RPMI7951 (cell line): ENCODE data around the gene LRP5. TPM values are rescaled to one million over a fixed set of nuclear protein-coding genes. Genes with fewer than 3 reads are reported as not detected.
"Not testable (repeated sequence)": the region's sequence is repeated elsewhere in the genome, so short reads cannot be mapped to it uniquely, and the experiment has no call there.

Experiments used
- DNase-seq: peaks from one replicate; pipeline ENCODE4 v3.0.0-alpha.2; 2012; ENCODE audit warnings: low read depth
- total RNA-seq: library from RNA; depleted of rRNA; stranded (reverse); fragments of >200 nt; shearing (Covaris generic); gene quantifications from 2 replicates; pipeline ENCODE4 v1.2.3, GENCODE V29; 2014

The LRP5 gene
- total RNA-seq, 1 experiment from 2014 or later, result 0.48 TPM

DNA sequence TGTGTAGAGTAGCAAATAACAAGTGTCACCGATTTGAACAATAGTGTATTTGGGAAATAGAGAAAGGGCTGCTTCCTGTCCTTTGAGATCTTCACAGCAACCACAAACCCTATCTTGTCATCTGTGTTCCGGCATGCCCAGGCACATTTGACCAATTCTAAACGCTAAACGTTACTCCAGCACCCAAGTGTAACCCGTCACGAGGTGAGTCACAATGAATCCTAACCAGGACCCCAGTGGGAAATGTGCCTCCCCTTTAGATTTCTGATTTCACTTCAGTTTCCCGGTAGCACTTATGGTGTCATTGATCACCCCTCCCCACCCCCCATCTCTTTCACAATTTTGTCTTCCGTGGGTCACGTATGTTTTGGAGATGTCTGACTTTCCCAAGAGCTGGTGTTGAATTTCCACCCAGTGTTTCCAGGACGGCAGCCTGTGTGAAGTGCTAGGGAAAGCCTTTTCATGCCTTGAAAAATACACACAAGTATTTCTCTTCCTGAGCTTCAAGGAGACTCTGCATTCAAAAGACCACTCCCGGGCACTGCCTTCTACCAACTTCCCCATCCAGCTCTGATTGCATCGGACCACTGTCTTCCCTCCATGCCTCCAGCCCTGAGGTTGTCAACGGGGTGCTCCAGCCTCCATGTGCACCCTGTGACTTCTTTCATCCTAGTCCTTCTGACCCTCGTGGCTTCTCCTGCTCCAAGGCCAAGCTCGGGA, 30.1 kb upstream of the LRP5 start:
- no peak for DNase-seq

DNA sequence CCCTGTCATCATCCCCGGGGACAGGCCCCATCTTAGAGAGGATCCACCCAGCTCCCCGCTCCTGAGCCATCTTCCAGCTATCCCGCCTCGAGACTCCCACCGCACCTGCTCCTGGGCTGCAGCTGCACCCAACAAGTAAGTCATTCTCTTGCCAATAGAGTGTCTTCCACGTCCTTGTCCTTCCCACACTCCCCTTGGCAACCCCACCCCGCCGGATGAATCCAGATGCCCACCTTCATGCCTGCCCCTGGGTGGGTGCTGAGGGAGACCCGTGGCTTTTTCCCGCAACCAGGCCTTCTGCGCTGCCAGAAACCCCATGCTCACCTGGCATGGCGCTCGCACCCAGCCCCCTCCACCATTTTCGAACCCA, 29.5 kb upstream of the LRP5 start:
- DNase-seq, result no peak

- not testable (repeated sequence) for DNase-seq
These were observed 27.8 kb upstream of the LRP5 start for GRCh38 chr11:68284588-68284987.

GRCh38 chr11:68287419-68287818, 25.0 kb upstream of the LRP5 start:
- DNase-seq, result no peak

GRCh38 chr11:68289456-68289855, 22.9 kb upstream of the LRP5 start:
- no peak for DNase-seq

- no peak for DNase-seq
These were observed 18.7 kb upstream of the LRP5 start for GRCh38 chr11:68293708-68294107.

GRCh38 chr11:68295271-68295670, 17.1 kb upstream of the LRP5 start:
- DNase-seq, result no peak

DNA sequence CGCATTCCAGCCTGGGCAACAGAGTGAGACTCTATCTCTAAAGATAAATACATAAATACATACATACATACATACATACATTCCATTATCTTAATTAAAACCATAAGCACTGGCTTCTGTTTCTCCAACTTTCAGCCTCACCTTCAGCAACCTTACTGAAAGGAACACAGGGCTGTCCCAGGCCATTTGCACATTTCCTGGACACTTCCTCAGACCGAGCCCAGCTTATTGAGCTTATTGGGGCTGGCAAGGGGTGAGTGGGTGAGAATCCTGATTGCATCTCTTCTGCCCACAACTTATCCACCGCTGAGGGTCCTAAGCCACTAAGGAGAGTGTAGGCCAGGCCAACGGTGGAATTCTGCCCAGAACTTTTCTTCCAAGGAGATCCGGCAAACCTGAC, 16.5 kb upstream of the LRP5 start:
- no peak for DNase-seq

DNA sequence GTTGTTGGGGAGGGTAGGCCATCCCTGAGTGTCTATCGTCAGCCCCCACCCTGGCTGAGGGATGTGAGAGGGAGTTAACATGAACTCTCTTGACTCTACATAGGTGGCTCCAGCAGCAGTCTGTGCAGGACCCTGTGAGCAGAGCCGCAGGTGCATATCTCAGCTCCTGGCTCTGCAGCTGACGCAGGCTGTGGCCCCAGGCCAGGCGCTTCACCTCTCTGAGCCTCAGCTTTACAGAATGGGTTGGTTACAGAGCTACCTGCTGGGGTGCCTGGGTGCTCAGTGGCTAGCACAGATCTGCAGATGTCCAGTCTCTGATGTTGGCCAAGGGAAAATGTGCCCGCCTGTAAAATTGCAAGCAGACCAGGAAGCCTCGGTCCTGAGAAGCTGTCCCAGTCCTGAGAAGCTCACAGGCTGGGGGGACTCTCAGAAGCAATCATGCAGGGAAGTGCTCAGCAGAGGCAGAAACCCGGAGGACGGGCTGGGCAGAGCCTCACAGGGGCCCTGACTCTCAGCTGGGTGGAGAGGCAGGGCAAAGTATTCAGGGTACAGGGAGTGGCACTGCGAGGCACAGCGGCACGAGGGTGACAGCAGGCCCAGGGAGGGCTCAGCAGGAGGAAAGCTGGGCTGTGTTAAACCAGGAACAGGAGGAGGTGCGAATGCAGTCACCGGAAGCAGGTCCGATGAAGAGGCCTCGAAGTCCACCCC, 15.9 kb upstream of the LRP5 start:
- no peak for DNase-seq

- DNase-seq, result no peak
These were observed 15.4 kb upstream of the LRP5 start for GRCh38 chr11:68297052-68297378.

DNA sequence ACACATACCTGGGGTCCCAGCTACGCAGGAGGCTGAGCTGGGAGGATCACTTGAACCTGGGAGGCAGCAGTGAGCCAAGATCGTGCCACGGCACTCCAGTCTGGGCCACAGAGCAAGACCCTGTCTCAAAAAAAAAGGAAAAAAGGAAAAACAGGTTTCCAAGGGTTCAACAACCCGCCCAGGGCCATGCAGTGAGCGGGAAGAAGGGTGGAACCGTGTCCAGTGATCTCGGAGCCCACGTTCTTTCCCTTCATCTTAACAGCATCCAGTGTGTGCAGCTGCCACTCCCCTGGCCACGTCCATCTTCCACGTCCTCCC, 14.9 kb upstream of the LRP5 start:
- DNase-seq, result no peak

GRCh38 chr11:68297812-68298658, 14.4 kb upstream of the LRP5 start:
- peak; percentile 64 for DNase-seq

GRCh38 chr11:68298659-68299516, 13.5 kb upstream of the LRP5 start:
- no peak for DNase-seq

- not testable (repeated sequence) for DNase-seq
These were observed 12.9 kb upstream of the LRP5 start for GRCh38 chr11:68299517-68299879.

DNA sequence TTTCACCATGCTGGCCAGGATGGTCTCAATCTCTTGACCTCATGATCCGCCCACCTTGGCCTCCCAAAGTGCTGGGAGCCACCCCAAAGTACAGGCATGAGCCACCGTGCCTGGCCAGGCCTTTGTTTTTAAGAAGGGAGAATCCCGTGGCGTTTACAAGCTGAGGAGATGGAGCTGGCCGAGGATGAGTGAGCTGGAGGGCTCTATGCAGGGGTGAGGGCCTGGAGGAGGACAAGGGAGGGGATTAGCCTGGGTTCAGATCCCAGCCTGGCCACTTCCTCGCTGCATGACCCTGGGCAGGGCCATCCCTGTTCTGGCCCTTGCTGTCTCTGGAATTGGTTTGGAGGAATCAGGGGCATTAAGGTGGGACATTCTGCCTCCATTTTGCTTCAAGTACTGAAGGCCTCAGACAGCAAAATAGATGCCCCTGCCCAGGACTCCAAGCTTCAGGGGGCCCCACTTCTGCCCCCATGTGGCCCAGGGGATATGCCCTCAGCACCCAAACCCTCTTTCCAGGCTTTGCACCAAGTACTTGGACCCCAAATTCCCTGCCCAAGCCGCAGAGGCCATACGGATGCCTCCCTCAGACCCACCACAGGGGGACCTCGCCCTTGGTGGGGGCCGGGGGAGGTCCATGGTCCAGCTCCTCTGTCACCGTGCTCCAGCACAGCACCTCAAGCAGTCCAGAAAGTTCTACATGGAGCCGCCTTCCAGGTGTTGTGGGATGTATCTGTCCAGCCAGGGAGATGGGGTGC, 12.1 kb upstream of the LRP5 start:
- no peak for DNase-seq

DNA sequence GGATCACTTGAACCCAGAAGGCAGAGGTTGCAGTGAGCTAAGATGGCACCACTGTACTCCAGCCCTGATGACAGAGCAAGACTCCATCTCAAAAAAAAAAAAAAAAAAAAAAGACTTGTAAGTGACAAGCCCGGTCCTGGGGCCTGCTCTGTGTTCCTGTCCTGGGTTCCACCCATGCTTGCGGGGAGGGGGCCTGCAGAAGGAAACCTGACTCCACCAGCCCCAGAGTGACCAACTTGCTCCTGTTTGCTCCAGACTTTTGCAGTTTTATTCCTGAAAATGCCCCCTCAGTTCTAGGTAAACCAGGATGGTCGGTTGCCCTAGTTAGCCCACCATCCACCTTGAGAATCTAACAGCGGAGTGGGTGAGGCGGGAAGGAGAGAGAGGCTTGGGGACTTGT, 10.1 kb upstream of the LRP5 start:
- no peak for DNase-seq

GRCh38 chr11:68302670-68303069, 9.7 kb upstream of the LRP5 start:
- peak; percentile 62 for DNase-seq

- no peak for DNase-seq
These were observed 9.3 kb upstream of the LRP5 start for GRCh38 chr11:68303083-68303482.

- DNase-seq, result no peak
These were observed 8.2 kb upstream of the LRP5 start for GRCh38 chr11:68303982-68304780.

DNA sequence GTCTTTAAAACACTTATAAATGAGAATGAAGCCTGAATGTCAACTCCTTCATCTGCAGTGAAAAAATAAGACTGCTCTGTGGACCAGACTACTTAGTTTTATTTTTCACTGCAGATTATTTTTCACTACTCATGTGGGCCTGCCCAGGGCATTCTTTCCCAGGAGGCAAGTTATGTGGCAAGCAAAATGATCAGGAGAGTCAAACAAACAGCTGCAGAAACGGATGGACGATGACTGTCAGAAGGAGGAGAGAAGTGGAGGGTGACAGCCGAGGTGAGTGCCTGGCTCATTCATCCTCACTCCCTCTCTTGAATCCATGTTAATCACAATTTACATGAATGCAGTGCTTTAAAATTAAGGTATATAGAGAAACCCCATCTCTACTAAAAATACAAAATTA, 5.8 kb upstream of the LRP5 start:
- DNase-seq, result no peak

GRCh38 chr11:68308068-68308467, 4.3 kb upstream of the LRP5 start:
- DNase-seq, result no peak
